ENCODE measurements around the gene PUSL1.

GRCh38 chr1:1344655-1345361, 36.4 kb downstream of the PUSL1 start:
- no peak for TF ChIP-seq TAF1 (CRISPR knock-in tag; IDR thresholded peaks at IDR 0.05)
- TF ChIP-seq ZNF790 (CRISPR knock-in tag; IDR thresholded peaks at IDR 0.05; ENCODE audit: borderline replicate concordance), result no peak
- TF ChIP-seq CTCF (CRISPR knock-in tag; IDR thresholded peaks at IDR 0.05), result peak; percentile 80
- TF ChIP-seq ARNT2 (CRISPR knock-in tag; IDR thresholded peaks at IDR 0.05; ENCODE audit: low read depth), result 0 out of 2 replicates have a peak, but pooled peaks have one; percentile 37
- TF ChIP-seq EP300 (IDR thresholded peaks at IDR 0.05; ENCODE audit: low read depth in 2 of 2, low read length in 2 of 2), result no peak
- TF ChIP-seq EP300 (CRISPR knock-in tag; IDR thresholded peaks at IDR 0.05; ENCODE audit: borderline replicate concordance), result no peak
- TF ChIP-seq FOXK2 (IDR thresholded peaks at IDR 0.05), result no peak
- TF ChIP-seq U2AF1 (optimal IDR thresholded peaks at IDR 0.05; ENCODE audit: low read depth, low read length), result no peak
- TF ChIP-seq EZH2 (conservative IDR thresholded peaks at IDR 0.05; ENCODE audit: low read depth, low read length), result no peak

All from HepG2 (cell line).